NCI-H1417 treated with DMSO at 0.1 percent for 48 hours (cell line): ENCODE data around the gene ARSG.
"Not testable (repeated sequence)": the region's sequence is repeated elsewhere in the genome, so short reads cannot be mapped to it uniquely, and the experiment has no call there.

Source experiments
- DNase-seq: peaks from one replicate; lab custom pipeline; 2025; lab: John Stamatoyannopoulos, UW

Gene ARSG

DNA sequence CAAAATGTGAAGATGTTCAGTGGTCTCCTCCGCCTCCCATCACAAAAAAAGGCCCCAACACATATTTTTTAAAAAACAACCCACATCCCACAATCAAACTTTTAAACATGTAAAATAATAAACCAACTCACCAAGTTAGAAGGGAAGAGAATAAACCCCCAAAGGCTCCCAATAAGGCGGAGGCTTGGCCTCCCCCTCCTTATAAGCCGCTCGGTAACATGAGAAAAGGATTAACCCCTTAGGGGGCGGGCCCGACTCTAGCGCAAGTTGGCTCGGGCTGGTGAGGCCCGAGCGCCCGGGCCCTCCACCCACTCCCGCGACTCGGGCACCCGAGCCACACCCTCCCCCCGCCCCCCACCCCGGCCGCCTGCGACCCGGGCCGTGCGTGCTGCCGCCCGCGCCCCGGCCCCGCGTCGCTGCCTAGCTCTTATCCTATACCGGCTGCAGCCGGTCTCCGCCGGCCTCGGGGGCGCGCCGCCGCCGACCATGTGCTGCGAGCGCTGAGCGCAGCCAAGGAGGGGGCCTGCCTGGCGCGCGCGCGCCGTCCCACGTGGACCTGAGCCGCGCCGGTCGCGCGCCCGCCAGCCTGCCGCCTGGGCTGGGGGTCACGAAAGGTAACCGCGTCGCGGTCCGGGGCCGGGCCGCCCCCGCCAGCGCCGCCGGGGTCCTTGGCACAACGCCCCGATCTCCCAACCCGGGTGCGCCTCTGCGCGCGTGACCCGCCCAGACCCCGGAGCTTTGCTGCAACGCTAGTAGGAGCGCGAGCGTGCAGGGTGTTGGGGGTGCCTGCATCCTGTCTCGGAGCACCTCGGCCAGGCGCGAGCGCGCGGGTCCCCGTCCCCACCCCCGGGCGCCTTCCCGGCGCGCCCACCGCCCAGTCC, at the start of gene ARSG, which contains the start of gene SLC16A6:
Gene ARSG, plus strand, starts transcription at position 541 of the 881 bp plus-strand sequence. CDS start 15,999 bp downstream, outside the sequence.
Gene SLC16A6, minus strand, starts transcription at position 173 of the 881 bp plus-strand sequence. CDS start 12,807 bp downstream, outside the sequence.
- DNase-seq = no peak

DNA sequence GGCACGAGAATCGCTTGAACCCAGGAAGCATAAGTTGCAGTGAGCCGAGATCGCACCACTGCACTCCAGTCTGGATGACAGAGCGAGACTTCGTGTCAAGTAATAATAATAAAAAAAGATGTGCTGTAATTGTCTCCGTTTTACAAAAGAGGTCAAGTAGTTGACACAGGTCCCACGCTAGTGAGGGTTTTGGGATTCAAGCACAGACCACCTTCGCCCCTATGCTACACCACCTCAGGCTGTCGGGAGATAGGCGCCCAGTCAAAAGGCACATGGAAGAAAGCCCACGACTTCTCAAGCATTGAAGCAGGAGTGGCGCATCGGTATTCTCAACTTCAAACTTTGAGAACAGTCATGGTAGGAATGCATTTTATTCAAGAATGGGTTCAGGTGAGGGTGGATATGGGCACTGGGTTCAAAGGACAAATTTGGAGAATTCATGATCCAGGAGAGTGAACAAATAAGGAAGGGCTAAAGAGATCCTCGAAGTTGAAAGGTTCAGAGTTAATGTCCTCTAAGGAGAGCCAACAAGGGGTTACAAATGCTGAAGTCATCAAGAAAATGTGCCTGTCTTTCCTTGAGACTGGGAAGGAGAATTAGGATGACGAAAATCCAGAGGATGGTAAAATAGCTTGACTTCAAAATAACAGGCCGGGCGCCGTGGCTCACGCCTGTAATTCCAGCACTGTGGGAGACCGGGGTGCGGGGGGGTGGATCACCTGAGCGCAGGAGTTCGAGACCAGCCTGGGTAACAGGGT, 44.8 kb upstream of the ARSG start:
- no peak for DNase-seq

DNA sequence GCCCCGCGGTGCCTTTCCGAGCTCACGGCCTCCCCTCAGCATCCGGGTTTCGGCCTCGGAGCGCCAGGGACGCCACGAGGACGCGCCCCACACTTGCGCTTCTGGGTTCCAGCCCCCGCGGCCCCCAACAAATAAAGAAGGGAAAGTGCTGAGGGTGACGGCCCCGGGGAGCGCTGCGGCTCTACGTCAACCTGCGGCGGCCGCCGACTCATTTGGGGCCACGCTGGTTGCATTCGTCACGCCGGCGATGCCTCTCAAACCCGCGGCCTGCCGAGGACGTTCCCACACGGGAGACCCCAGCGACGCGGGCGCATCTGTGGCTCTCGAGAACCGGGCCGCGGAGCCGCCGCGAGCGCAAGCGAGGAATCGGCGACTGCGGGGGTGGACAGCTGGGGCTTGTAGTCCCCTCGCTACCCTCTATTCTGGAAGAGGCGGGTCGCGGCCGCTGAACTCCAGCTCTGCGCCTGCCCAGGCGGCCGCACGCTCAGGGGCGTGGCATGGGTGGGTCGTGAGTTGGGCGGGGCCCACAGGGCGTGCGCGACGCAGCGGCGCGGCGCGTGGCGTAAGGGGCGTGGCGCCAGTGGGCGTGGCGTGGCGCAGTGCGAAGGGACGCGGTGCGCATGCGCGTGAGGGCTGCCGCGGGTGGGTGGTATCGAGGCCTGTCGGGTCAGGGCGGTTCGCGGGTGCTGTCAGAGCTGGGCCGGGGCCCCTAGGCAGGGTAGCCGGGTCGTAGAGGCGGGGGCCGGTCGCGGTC, 43.7 kb upstream of the ARSG start, which contains the start of gene AMZ2:
Gene AMZ2, plus strand, starts transcription at position 599 of the 754 bp plus-strand sequence. CDS start 2,145 bp downstream, outside the sequence.
- peak; percentile 60 for DNase-seq

DNA sequence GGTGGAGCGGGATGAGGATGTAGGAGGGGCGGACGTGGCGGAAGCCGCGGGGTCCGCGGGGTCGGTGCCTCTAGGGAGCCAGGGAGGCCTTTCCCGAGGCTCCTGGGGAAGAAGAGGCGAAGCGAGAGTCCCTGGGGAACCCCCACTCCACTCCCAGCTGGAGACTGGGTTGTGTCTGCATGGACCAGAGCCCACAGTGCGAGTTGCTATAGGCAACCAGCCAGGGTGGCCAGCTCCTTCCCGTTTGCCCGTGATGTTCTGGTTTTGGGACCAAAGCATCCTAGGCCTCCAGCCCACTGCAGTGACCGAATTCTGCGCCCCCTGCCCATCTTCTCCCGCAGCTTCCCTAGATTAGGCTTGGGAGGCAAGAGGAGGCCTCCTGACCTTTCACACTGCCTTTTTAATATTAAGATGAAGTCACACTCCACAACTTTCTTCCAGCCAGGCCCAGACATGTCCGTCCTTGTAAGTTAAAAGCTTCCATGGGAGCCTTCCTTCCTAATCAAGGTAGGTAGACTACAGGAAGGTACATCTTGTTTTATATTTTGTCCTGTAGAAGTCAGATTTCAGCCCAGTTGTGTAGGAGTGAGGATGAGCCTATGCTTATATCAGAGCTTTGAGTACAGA, 43.0 kb upstream of the ARSG start:
- no peak for DNase-seq

DNA sequence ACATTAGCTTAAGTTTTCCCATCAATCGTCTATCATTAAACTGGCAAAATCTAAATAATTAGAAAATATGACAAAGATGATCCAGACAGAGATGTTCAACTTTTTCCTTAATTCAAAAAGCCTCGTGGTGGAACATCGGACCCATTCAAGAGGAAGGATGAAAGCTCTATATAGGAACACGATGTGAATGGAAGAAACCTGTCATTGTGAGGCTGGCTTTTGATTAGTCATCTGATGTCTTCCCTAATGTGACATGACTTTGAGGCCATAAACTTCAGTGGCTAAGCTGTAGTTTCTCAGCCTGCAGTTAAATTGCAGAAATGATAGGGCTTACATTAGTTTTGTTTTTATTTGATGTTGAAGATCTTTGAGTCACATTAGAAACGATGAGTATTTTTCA, 42.4 kb upstream of the ARSG start:
- no peak for DNase-seq

DNA sequence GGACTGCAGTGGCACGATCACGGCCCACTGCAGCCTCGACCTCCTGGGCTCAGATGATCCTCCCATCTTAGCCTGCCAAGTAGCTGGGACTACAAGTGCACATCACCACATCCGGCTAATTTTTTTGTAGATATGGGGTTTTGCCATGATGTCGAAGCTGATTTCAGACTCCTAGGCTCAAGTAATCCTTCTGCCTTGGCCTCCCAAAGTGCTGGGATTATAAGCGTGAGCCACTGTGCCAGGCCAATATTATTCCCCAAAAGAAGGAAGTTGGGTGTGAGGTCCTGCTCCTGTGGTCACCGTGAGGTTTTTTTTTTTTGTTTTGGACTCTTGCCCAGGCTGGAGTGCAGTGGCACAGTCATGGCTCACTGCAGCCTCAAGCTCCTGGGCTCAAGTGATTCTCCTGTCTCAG, 41.9 kb upstream of the ARSG start:
- DNase-seq = no peak

DNA sequence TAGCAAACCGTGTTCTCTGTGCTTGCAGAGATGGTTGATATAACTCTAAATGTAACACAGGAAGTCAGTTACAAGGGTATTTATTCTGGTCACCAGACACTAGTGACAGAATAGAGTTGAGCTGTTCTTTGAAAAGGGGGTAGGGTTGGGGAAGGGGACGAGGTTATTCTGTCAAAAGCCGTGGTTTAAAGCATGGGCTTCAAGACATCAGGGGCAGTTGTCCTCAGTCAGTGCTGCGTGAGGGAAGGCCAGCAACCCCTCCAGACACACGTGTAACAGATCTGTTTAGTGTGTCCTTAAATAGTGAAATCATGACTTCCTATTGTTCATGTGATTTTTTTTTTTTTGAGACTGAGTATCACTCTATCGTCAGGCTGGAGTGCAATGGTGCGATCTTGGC, 37.9 kb upstream of the ARSG start:
- DNase-seq = not testable (repeated sequence)

DNA sequence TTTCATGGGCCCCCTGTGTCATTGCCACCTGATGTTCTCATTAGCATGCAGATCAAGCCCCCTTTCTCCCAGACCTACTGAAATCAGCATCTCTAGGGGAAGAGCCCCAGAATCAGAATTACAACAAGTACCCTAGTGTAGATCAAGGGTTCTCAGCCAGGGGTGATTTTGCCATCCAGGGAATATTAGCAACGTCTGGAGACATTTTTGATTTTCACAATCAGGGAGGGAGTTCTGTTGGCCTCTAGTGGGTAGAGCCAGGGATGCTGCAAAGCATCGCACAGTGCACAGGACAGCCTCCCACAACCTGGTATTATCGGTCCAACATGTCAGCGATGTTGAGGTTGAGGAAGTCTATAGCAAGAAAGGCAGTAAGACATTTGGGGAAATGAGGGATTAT, 36.1 kb upstream of the ARSG start:
- DNase-seq = no peak

DNA sequence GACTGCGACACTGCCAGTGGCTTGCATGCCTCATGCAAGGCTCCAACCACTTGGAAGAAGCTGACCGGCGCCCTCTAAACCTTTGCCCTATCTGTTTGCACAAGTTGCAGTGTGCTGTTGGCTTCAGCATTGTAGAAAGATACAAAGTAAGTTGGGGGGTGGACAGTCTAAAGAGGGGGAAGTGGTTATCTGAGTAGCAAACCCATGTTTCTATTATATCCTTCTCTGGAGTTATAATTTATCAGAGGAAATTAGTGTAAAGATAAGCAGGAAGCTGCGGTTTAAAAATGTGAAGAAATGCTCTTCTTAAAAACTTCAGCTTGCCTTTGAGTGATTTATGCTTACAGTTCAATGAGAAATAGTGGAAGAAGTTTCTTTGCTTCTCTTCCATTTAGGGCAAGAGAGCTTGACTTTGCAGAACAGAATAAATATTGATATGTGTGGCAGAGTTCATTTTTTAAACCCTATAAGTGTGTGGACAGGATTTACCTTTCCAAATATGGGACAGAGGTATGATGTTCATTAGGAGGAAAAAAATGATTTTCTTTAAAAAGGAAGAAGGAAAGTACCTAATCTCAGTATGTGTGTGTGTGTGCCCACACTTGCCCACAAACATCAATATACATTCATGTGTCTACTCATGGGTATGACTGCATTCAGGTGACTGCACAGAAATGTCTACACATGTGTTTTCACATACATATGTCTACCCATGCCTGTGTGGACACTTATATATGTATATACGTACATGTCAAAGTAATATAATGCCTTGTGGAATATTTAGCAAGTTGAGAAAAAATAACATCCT, 35.4 kb upstream of the ARSG start:
- no peak for DNase-seq

DNA sequence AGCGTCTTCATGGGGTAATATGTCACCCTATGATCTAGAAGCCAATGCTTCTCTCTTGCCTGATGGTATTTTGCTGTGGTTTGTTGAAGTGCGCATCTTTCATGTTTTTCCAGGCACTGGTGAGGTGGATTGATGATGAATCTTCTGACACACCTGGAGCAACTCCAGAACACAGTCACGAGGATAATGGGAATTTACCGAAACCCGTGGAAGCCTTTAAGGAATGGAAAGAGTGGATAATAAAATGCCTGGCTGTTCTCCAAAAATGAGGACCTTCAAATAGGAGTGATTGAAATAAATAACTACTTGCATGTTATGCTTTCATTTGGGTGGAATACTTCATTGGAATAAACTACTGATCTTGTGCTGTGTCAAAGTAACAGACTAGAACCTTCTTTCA, 34.6 kb upstream of the ARSG start:
- not testable (repeated sequence) for DNase-seq

DNA sequence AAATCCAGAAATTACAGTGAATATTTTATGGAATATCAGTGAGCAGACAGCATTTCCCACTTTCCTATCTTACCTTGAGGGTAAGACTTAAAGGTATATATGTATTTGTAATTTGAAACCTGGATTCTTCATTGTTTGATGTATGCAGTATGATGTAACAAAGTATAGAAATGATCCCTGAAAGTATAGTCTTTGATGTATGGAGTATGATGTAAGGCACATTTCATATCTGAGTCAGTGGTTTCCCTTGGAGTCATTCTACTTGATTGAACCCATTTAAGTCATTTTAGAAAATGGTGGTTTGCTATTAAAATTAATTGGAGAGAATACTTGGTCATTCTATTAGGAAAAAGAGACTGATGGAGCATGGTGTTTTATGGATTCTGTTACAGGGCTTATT, 33.4 kb upstream of the ARSG start:
- DNase-seq = no peak

DNA sequence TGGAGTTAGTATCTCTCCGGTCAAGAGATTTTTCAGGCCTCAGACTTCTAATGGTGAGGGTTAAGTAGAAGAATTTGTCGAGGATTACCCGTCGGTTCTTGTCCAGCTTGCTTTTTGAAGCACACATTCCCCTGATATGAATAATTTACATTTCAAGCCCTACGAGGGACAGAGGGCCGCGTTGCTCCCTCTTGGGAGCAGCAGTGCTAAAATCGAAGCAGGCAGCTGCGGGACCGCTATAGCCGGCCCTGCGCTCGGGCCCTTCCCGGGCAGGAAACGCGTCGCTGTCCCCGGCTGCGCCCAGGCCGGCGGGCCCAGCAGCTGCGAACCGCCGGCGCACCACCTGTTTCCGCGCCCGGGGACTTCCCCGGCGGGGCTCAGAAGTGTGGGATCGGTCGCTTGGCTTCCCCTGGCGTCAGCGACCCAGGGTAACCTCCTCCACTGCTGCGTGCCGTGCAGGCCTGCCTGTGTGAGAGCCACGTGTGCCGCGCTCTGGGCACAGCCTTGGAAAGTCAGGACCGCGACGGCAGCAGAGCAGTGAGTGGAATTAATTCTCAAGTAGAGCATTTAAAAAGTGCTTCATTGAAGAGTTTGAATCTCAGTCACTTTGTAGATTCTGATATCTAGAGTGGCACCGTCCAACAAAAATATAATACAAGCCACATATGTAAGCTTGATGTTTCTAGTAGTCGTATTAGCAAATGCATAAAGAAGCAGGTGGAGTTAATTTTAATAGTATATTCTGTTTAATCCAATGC, 32.2 kb upstream of the ARSG start:
- DNase-seq = not testable (repeated sequence)

DNA sequence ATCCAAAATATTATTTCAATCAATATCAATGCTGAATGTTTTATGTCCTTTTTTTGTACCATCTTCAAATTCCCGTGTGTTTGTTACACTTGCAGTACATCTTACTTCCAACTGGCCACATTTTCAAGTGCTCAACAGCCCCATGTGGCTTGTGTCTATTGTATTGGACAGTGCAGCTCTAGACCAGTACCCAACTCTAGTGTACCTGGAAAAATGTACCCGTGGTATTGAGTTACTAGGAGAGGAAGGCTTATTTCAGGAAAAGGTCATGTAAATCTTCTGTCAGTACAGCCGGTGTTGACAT, 31.7 kb upstream of the ARSG start:
- not testable (repeated sequence) for DNase-seq

DNA sequence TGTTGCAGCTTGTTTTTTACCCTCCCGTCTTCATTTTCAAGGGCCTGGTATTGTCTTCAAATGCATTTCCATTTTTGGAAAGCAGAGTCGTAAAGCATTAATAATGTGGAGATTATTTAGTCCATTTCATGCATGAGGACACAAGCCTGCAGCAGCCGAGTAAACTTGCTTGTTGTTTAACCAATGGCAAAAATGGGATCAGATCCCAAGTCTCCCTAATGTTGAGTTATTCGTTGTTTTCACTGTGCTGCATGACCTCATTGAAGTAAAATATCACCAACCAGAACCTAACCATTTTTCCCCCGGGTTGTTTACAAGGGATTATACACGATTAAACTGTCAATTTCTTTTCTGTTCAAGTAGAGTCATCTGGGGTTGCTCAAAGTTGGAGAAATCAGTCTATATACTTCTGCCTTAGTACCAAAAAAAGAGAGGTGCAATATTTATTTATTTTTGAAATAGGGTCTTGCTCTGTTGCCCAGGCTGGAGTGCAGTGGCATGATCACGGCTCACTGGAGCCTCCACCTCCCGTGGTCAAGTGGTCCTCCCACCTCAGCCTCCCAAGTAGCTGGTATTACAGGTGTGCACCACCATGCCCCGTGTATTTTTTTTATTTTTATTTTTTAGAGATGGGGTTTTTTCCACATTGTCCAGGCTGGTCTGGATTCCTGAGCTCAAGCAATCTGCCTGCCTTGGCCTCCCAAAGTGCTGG, 31.1 kb upstream of the ARSG start:
- DNase-seq = no peak

DNA sequence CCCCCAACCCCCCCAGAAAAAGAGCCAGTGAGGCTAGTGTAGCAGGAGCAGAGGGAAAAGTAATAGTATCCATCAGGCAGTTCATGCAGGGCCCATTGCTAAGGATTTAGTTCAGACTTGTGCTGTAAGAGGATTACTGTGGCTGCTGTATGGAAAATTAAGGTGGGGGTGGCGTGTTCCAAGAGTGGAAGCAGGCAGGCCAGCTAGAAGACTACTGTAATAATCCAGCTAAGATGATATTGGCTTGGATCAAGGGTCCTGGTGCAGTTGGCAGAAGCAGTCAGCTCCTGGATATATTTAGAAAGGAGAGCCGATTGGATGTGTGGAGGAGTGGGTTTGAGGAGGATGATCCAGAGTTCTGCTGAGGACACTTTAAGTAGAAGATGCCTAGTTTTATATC, 28.8 kb upstream of the ARSG start:
- DNase-seq = not testable (repeated sequence)

DNA sequence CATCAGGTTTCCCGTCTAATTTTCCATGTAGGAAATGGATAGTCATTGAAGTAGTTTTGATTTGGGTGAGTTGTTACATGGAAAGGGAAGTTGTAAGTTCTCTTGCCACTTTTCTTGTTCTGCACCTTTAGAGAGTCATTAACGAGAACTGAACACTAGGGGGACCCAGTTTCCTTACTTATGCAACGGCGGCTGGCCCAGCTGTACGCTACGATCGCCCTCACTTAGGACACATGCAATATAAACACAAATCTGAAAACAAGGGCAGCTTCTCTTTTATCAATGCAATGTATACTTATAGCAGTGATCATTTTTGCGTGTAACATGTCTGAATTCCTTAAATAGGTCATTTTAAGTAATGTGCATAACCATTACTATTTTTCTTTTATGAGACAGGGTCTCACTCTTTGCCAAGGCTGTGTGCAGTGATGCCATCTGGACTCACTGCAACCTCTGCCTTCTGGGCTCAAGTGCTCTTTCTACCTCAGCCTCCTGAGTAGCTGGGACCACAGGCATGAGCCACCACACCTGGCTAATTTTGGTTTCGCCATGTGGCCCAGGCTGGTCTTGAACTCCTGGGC, 28.1 kb upstream of the ARSG start:
- not testable (repeated sequence) for DNase-seq

DNA sequence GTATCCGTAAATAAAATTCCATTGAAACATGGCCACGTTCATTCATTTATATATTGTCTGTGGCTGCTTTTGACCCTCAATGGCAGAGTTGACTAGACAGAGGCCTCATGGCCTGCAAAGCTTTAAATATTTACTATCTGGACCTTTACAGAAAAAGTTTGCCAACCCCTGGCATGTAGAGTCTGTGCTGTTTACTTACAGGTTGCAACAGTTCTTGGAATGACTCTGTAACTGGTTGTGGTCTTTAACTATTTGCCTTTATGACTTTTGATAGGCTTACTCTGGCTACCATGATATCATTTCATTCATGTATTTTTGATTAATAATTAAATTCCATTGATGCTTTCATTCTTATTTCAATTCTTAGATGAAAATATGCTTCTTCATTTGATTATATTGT, 25.5 kb upstream of the ARSG start:
- not testable (repeated sequence) for DNase-seq

DNA sequence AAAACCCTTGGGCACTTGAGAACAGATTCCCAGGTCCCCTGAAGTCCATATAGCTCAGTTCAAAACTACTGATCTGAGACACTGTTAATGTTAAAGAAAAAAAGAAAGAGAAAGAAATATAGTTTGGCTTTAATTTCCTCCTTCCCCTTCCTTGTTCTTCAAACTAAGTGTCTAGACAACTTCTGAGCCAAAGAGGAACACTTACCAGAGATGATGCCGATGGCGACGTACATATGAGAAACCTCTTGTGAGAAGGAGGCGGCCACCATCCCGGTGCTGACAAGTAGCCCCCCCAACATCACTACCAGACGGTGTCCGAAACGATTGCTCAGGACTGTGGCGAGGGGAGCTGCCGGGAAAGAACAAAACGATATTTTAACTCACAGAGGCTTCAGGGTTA, 17.6 kb upstream of the ARSG start:
- DNase-seq = no peak

DNA sequence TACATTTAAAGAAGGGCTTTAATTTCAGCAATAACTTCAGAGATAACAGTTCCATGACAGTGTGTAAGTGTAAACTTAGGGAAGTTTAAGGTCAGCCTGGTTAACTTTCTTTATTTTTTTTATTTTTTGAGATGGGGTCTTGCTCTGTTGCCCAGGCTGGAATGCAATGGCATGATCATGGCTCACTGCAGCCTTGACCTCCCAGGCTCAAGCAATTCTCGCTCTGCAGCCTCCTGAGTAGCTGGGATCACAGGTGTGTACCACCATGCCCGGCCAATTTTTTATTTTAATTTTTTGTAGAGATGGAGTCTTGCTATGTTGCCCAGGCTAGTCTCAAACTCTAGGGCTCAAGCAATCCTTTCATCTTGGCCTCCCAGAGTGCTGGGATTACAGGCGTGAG, 15.0 kb upstream of the ARSG start:
- DNase-seq = not testable (repeated sequence)
